HG02623 (cell line): ENCODE measurements around the gene QSOX1.
"Not testable (repeated sequence)": the region's sequence is repeated elsewhere in the genome, so short reads cannot be mapped to it uniquely, and the experiment has no call there.

Experiments used
- ATAC-seq: cut with Tn5 transposase; IDR thresholded peaks from one replicate; pipeline ENCODE4 v1.9.1; 2021; ENCODE audit warnings: moderate library complexity; ENCODE audit not compliant: unreplicated experiment

QSOX1 gene, protein sequence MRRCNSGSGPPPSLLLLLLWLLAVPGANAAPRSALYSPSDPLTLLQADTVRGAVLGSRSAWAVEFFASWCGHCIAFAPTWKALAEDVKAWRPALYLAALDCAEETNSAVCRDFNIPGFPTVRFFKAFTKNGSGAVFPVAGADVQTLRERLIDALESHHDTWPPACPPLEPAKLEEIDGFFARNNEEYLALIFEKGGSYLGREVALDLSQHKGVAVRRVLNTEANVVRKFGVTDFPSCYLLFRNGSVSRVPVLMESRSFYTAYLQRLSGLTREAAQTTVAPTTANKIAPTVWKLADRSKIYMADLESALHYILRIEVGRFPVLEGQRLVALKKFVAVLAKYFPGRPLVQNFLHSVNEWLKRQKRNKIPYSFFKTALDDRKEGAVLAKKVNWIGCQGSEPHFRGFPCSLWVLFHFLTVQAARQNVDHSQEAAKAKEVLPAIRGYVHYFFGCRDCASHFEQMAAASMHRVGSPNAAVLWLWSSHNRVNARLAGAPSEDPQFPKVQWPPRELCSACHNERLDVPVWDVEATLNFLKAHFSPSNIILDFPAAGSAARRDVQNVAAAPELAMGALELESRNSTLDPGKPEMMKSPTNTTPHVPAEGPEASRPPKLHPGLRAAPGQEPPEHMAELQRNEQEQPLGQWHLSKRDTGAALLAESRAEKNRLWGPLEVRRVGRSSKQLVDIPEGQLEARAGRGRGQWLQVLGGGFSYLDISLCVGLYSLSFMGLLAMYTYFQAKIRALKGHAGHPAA

DNA sequence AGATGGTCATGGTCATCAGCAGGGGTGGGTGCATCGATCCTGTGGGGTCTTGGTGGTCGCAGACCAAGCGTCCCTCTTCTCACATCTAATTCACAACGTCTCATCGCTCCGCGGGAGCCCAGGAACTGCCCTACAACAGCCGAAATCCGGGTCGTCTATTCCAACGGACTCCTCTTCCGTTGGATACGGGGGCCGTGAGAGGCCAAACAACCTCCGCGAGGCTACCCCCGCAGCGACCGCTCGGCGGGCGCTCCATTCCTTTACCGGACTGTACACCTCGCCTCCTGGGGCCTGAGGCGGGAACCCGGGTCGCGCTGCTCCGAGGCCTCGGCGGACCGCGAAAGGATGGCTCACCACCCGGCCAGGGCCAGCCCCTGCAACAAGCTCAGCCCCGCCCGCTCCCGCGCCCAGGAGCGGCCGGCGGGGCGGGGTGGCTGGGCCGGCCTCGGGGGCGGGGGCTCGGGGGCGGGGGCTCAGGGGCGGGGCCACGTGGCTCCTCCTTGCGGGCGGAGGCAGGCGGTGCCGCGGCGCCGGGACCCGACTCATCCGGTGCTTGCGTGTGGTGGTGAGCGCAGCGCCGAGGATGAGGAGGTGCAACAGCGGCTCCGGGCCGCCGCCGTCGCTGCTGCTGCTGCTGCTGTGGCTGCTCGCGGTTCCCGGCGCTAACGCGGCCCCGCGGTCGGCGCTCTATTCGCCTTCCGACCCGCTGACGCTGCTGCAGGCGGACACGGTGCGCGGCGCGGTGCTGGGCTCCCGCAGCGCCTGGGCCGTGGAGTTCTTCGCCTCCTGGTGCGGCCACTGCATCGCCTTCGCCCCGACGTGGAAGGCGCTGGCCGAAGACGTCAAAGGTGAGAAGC, at the start of gene QSOX1:
Gene QSOX1, plus strand, starts transcription at position 545 of the 857 bp plus-strand sequence. Its CDS starts 39 bp downstream, at position 584.
- ATAC-seq = peak; percentile 87

DNA sequence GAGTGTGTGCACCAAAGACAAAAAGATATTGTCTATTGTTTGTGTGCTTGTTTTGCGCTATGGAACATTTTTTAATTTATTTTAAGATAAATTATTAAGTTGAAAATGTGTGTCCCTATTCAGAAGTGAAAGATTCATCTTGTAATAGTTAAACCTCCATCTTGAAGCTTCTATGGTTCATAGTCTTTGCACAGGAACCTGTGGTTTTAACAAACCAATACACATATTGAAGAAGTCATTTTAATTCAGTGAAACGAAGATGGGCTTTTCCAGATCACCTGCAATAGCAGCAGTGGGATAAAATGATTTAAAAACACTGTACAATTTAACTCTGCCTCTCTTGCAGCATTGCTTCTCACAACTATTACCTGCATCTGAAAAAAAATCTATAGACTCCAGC, 42.6 kb upstream of the QSOX1 start:
- ATAC-seq = no peak

DNA sequence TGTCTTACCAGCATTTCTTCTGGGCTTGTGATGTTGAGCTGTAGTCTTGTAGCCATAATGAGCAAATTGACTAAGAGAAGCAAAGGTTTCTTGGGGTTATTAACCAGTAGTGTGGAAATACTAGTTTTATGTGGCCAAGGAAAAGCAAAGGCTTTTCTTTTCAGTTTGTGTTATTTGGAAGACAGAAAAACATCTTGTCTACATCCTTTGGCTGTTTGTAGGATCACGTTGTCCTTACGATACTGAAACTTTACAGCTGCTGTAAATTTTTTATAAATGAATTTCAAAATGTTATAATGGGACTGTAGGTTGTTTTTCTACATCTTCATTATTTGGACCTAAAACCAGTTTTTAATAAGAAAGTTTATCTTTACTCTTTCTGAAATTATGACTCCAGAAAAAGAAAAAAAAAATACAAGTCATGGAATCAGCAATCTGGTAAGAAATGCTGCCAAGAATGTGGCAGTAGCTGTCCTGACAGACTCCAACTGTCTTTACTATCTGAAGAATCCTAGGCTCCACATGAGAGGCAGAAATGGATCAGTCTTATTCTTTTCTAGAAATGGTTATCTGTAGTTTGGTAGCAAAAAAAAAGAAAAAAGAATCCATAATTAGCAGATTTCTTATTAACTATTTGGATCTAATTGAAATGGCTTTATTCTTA, 41.6 kb upstream of the QSOX1 start:
- ATAC-seq = no peak

DNA sequence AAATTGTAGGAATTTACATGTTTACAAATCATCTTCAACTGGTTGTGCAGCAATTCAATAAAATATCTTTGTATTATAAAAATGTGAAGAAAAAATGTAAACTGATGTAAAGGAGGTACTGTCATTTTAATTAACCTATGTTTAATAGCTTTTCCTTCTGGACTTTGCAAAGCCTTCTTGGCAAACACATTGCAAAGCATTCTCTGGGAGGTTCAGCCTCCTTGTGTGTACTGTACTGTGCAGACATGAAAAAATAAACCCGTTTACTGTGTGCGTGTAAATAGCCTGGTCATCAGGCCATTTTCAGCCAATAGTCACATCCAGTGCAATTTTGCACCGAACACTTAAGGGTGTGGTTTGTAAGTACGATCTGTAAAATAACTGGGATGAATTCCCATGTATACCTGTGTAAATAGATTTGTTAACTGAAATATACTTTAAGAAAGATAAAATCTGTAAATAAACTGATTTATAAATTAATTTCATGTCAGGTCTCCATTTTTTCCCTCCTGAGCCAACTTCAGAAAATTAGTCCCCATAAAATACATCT, 40.2 kb upstream of the QSOX1 start:
- no peak for ATAC-seq

DNA sequence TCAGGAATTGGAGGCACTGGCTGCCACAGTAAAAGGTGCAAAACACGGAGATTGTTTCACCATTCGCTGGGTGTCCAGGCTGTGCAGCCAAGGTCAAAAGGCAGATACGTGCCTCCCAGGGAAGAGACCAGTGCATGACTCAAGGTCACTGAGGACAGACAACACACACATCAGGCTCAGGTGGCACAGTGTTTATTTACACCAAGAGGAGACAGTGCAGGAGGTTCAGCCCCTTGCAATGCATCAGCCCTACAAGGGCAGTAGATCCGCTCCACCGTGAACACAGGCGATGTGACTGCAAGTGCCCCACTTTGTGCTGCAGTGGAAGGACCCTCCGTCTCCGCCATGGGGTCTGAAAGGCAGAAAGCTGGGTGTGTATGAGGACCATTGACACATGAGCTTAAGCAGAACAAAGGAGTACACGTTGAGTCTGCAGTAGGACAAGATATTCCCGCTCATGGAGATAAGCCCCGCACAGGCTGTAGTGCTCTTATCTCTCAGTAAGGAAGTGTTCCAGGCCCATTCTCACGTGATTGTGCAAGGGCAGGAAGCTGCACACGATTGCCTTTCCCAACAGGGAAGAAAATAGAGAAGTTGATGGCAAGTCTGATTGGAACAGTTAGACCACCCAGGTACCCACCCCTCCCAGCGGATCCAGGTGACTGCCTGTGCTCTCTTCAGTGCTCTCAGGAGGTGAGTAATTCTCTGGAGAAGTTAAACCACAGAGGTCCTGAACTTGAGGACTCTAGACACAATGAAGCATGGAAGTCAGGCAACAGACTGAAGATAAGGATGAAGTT, 37.5 kb upstream of the QSOX1 start:
- no peak for ATAC-seq

DNA sequence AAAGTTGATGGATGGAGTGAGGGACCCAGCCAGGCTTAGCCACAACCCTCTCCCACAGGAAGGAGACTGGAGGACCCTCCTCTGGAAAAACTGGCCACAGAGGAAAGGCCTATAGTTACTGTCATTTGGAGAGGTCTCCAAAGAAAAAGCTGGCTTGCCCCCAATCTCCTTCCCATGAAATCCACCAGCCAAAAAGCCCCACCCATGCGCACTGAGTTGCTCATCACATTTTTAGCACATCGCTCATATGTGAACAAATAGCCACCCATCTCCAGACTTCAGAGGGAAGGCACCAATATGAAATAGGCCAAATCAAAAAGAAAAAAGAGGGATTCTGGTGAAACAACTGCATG, 36.9 kb upstream of the QSOX1 start:
- no peak for ATAC-seq

DNA sequence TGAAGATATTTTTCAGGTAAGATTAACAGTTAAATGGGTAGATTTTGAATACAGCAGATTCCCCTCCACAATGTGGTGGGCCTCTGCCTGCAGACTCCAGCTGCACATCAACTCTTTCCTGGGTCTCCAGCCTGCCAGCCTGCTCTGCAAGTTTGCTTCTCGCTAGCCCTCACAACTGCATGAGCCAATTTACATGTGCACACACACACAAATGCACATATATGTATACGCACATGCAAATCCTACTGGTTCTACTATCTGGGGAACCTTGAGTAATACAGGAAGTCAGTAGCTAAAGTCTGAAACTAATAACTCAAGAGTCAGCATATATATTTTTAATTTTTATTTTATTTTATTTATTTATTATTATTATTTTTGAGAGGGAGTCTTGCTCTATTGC, 34.8 kb upstream of the QSOX1 start:
- no peak for ATAC-seq

DNA sequence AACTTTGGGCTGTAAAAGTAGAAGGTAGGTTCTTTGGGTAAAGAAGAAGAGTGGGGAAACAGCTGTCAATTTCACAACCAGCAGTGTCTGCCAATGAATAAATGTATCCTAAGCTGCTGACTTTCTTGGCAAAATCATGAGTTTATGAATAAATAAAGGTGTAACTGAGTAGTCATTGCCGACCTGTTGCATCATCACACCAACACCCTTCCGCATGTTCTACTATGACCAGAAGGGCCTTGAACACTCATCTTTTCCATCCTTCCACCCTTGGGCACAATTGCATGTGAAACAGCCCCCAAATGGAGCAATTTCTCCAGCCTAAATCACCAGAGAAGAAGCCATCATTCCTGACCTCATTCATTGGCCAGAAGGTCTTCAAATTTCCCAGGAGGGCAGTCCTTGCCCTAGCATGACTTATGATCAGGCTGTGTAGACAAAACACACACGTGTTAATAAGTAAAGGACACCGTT, 31.2 kb upstream of the QSOX1 start:
- ATAC-seq = no peak

DNA sequence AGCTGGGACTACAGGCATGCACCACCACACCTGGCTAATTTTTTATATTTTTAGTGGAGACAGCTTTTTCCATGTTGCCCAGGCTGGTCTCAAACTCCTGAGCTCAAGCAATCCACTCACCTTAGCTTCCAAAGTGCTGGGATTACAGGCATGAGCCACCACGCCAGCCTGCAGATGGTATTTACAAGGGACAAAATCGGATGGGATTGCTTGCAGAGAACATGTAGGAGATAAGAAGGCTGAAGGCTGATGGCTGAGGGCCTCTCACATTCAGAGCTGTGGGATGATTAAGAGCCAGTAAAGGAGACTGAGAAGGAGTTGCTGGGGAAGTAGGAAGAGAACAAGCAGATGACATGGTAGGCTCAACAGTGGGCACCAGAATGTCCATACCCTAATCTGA, 24.0 kb upstream of the QSOX1 start:
- no peak for ATAC-seq

DNA sequence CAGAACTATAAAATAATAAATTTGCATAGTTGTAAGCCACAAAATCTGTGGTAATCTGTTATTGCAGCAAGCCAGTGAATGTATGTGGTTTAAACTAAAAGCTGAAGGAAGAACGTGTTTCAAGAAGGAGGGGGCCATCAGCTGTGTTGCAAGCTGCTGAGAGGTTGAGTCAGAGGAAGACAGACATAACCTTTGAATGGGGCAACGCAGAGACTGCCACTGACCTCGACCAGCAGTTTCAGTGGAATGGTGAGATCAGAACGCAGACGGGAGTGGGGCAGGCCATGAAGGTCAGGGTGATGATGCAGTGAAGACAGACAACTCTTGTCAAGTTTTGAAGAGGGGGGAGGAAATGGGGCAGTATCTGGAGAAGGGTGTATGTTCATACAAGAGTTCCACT, 23.2 kb upstream of the QSOX1 start:
- no peak for ATAC-seq

DNA sequence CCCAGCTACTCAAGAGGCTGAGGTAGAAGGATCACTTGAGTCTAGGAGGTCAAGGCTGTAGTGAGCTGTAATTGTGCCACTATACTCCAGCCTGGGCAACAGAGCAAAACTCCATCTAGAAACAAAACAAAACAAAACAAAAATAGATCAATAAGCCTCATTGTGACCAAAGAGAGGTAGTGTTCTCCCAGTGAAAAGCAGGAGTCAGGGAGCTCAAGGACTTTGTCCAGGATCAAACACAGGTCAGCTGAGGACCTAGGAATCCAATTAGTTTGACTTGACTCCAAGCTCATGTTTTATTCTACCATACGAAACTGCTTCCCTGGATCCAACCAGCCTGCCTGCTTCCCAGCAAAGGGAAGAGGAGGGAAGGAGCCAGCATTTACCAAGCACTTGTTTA, 21.5 kb upstream of the QSOX1 start:
- ATAC-seq = no peak

DNA sequence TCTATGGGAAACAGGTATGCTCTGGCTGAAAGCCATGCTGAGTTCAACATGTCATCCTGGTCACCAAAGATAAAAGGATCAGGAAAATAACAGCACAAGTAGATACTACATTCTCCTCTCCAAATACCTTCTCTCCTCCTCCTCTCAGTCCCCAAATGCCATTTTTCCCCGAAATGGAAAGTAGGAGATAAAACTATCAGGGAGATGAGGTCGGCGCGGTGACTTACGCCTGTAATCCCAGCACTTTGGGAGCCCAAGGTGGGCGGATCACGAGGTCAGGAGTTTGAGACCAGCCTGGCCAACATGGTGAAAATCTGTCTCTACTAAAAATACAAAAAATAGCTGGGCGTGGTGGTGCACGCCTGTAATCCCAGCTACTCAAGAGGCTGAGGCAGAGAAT, 21.0 kb upstream of the QSOX1 start:
- ATAC-seq = not testable (repeated sequence)

DNA sequence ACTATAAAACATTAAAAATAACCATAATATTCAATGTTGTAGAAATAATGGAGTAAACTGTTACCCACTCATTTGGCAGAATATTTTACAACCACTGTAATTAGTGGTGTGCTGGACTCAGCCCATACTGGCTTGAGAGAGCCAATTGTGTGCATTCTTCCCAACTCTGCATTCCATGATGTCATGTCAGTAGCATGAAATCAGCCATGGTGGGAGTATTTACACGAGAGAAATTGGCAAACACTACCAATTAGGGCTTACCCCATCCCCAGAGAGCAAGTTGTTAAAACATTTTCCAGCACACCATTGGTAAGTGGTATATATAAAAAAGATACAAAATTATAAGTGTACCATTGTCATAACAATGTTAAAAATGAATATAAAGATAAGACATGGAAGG, 19.1 kb upstream of the QSOX1 start:
- no peak for ATAC-seq

DNA sequence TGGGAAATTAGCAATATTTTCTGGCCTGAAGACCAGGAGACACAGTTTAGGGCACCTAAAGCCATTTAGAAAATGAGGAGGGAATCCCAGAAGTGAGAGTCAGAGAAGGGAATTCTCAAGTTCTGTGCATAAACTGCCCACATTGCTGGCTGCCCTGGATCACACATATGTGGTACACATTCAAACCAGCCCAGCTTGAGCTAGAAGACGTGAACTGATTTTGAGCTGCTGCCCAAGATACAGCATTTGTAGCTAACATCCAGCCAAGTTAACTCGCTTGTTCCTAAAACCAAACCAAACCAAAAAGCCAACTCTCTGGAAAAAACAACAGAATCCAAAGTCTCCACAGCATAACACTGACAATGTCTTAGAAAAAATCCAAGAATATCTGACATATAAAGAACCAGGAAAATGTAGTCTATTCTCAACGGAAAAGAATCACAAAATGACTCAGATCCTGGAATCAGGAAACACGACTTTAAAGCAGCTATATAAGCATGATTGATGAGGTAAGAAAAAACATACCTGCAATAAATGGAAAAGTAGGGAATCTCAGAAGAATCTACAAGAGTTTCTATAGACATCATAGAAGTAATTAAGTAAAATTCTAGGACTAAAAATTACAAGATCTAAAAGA, 18.2 kb upstream of the QSOX1 start:
- ATAC-seq = no peak

DNA sequence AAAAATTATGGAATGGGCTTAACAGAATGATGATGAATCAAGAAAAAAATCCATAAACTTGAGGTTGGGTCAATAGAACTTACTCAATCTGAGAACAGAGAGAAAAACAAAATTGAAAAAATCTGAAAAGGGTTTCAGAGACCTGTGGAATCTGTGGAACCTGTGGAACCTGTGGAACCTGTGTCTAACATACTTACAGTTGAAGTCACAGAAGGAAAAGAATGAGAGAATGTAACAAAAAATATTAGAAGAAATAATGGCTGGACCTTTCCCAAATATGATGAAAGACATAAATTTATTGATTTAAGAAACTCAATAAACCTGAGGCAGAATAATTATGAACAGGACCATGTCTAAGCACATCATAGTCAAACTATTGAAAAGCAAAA, 17.7 kb upstream of the QSOX1 start:
- ATAC-seq = no peak

DNA sequence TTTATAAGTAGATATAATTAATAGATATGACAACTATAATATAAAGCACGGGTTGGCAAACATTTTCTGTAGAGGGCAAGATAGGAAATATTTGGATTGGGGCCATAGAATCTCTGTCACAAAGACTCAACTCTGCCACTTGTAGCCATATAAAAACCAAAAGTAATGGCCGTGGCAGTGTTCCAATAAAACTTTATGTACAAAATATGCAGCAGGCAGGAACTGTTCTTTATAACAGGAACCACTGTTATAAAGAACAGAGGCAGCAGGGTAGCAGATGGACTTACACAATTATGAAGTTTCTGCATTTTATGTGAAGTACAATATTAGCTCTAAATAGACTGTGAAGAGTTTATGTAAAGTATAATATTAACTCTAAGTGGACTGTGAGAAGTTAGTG, 16.9 kb upstream of the QSOX1 start:
- no peak for ATAC-seq

DNA sequence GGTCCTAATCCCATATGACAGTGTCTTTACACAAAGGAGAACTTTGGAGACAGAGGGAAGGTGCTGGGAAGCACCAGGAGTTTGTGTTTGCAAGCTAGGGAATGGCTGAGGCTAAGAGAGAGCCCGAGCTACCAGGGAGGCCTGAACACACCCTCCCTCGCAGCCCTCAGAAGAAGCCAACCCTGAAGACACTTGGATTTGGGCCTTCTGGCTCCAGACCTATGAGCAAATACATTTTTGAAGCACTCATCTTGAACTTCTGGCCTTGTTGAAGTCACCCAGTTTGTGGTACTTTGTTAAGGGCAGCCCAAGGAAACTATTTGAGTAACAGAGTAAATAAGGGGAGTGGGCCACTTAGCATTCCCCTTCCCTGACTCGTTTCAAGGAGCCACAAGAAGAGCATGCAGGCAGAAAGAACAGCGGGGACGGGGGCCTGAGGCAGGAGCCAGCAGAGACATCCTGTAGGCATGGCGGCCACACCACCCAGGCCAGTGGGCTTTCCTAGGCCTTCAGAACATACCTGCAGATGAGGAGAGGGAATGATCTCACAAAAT, 13.2 kb upstream of the QSOX1 start:
- no peak for ATAC-seq

DNA sequence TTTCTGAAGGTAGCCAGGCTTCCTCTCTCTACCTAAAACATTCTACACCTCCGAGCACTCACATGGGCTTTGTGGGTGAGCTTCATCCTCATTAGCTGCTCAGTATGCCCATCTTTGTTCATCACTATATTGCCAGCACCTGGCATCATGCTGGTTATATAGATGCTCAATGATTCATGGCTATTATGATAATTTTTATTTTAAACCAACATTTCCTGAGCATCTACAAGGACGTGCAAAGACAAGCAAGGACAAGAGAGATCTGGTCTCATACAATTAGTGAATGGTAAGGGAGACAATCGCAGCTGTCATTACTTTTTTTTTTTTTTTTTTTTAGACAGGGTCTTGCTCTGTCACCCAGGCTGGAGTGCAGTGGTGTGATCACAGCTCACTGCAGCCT, 11.3 kb upstream of the QSOX1 start:
- no peak for ATAC-seq
